Measurements from ENCODE around the gene TPBGL.

The TPBGL gene

DNA sequence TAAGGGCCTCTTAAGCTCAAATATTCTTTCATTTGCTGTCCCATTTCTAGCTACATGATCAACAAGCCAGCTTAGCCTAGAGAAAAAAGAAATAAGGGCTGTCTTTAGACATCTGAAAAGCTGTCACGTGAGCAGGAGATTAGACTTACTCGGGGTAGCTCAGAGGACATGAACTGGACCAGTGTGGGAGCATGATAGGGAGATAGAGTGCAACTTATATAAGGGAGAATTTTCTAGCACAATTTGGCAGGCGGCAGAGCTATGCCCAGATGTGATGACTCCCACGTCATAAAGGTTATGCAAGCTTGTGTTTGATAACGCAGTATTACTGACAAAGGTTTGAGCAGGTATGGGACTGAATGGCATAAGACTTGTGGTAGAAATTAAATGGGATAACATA, 28.2 kb upstream of the TPBGL start:
- DNase-seq (ENCODE audit: low read depth in 3 of 3), result no peak

DNA sequence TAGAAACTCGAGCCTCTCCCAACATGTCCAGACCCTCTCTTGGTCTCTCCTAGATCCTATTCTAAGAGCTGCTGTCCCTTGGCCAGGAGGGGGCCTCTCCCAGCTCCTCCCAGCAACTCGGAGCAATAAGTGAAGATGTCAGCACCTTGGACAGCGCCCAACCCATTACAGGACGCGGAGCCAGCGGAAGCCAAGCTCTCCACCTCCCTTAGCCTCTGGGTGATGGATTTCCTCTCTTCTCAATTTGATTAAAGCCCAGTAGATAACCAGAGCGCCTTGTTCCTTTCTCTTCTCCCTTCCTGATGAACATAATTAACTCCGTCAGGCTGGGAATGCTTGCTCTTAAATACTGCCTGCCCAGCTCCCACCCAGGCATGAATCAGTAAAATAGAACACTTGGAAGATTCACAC, 26.2 kb upstream of the TPBGL start:
- DNase-seq (ENCODE audit: low read depth in 3 of 3), result peak; percentile 48 to 75 (median 58)

DNA sequence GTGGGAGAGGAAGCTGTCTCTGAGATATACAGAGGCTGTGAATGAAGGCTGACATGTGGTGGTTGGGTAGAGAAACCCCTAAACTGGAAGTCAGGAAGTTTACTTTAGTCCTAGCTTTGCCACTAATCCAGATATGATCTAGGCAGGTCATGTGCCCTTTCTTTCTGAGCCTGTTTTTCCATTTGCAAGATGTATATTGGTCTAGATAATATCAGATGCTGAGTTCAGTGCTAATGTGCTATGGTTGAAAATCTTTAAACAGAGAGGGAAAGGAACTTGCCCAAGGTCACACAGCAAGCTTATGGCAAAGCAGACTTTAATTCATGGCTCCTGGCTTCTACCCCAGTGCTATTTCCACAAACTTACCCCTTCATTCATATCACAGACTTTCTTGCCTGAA, 25.7 kb upstream of the TPBGL start:
- no peak for DNase-seq (ENCODE audit: low read depth in 3 of 3)

- no peak for DNase-seq (ENCODE audit: low read depth in 3 of 3)
Measured at GRCh38 chr11:75219869-75220268, 20.7 kb upstream of the TPBGL start.

- DNase-seq (ENCODE audit: low read depth in 3 of 3), result no peak
Measured at GRCh38 chr11:75223954-75224643, 16.5 kb upstream of the TPBGL start.

DNA sequence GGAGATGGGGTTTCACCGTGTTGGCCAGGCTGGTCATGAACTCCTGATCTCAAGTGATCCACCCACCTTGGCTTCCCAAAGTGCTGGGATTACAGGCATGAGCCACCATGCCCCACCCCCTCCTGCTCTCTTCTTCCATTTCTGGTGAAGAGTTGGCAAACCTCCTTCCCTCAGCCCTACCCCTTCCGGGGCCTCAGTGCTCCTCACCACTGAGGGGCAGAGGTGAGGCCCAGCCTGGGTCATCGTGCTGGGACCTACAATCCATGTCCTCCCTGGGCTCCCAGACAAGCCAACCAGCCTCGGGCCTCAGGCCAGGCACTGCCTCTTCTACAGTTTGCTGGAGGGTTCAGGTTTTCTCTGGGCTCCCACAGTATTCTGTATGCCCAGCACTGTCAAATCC, 14.8 kb upstream of the TPBGL start:
- DNase-seq (ENCODE audit: low read depth in 3 of 3), result no peak

- DNase-seq (ENCODE audit: low read depth in 3 of 3), result no peak
Measured at GRCh38 chr11:75229466-75229865, 11.1 kb upstream of the TPBGL start.

- DNase-seq (ENCODE audit: low read depth in 3 of 3), result no peak
Measured at GRCh38 chr11:75230621-75231020, 10.0 kb upstream of the TPBGL start.

DNA sequence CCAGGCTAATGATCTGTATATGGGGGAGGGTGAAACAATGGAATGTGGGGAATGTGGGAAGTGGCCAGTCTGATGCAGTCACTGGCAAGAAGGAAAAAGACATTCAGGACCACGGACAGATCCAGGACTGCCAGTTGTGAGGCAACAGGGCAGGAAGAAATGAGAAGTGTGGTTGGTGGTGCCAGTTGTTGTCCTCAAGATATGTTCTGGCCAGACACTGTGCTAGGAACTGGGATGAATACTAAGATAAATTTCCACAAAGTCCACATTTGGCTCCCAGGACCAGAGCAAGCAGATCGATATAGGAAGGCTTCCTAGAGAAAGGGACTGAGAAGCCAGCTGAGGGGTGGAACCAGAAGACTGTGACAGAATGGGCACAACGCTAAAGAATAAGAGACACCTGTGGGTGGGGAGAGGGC, 6.8 kb upstream of the TPBGL start:
- no peak for DNase-seq (ENCODE audit: low read depth in 3 of 3)

- no peak for DNase-seq (ENCODE audit: low read depth in 3 of 3)
Measured at GRCh38 chr11:75236062-75236461, 4.5 kb upstream of the TPBGL start.

GRCh38 chr11:75237050-75237449, 3.5 kb upstream of the TPBGL start:
- DNase-seq (ENCODE audit: low read depth in 3 of 3), result no peak

DNA sequence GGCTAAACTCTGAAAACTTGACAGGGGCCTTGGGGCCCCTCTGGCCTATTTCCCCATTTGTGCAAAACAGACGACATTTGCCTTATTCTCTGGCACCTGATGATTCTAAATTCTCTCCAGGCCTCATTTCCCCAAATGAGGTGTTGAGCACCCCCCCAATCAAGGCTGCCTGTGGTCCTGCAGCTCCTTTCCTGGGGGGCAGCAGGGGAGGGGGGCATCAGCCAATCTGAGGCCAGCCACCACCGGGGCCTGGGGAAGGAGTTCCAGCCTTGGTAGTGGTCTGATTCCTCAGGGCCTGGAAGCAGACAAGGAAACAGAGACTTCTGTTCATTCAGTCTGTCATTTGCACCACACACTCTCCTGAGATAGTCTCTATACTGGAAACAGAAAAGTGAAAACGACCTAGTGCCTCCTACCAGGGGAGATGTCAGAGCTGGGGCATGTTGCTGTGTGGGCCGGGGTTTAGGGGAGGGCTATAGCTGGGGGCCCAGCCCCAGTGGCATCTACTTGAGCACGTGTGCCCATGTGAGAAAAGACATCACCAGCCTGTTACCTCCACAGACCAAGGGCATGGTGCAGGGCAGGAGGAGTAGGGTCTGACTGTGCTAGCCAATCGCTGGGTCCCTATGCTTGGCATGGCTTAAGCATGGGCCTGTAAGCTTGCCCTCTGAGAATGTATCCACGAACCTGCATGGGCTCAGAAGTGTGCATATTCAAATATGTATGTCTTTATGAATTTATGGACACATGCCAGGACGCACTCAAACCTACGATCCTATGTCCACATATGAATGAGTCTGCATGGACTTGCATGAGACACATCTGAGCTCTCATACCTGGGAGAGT, 1.8 kb upstream of the TPBGL start:
- no peak for DNase-seq (ENCODE audit: low read depth in 3 of 3)

DNA sequence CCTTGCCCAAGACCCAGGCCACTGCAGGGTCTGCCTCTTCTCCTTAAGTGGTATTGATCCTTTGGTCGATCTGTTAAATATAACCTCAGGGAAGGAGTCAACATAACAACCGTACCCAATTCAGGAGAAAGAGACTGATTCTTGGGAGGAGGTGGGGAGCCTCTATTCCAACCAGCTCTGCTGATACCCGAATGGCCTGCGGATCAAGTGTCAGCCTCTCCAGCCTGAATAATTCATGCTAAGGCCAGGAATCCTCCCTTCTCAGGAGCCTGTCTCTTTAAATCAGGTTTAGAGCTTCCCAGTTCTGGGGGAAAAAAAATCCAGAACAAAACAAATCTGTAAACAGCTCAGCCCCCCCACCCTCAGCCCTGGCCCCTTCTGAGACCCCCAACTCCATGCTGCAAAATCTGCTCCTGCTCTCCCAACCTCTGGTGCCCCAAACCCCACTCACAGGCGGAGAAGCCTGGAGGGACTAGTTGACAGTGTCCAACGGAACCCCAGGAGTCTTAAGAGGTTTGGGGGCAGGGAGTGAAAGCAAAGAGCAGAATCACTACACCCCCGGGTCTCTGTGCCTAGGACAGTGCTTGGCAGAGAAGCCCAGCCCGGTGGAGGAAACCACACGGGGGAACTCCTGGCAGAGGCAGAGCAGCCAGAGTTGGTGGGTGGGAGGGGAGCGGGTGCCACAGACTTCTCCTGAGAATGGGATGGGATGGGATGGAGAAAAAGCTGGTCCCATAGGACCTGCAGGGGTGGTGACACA, 863 bp upstream of the TPBGL start:
- no peak for DNase-seq (ENCODE audit: low read depth in 3 of 3)

- peak; percentile 77 to 84 (median 78) for DNase-seq (ENCODE audit: low read depth in 3 of 3)
Measured at GRCh38 chr11:75241036-75241905, 697 bp downstream of the TPBGL start.

- DNase-seq (ENCODE audit: low read depth in 3 of 3), result no peak
Measured at GRCh38 chr11:75241906-75242644, 1.5 kb downstream of the TPBGL start.

- no peak for DNase-seq (ENCODE audit: low read depth in 3 of 3)
Measured at GRCh38 chr11:75242722-75243600, 2.4 kb downstream of the TPBGL start.

DNA sequence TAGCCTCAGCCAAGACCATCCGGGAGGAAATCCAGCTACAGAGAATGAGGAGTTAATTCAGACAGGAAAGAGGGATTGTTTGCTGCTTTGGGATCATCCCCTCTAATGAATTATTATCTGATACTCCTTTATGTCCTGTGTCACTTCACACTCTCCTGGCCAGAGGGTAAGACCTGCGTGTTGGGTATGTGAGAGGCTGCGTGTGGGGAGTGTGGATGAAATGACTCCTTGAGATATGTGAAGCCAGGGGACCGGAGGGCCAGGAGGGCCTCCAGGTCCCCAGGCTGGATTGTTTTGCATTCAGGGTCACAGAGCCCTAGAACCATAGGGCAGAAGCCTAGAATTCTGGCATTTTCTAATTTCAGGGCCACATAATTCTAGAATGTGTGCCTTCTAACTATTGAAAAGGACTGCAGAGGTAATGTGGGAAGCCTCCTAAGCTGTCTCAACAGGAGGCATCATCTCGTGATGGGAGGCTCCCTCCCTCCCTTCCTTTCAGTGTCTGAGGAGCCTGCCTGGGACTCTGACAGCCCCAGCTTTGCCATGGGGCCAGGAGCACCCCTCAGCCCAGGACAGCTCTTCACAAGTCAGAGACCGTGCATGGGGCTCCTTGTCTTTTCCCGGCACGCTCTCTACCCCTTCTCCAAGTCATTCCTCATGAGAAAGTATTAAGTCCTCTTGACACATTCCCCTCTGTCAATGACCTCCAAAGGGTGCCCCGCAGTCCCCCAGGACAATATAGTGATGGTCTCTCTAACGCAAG, 3.7 kb downstream of the TPBGL start:
- DNase-seq (ENCODE audit: low read depth in 3 of 3), result no peak

- DNase-seq (ENCODE audit: low read depth in 3 of 3), result no peak
Measured at GRCh38 chr11:75245356-75246005, 4.9 kb downstream of the TPBGL start.
